Mucosa of stomach (tissue), 1 donor: ENCODE measurements around the gene BTBD16.

Source experiments
- H3K27me3 ChIP-seq: one replicate; pipeline ENCODE4 v1.7.0; 2013; ENCODE audit warnings: mild to moderate bottlenecking, low read length; ENCODE audit not compliant: control insufficient read depth, insufficient read depth
- H3K36me3 ChIP-seq: one replicate; pipeline ENCODE4 v1.7.0; 2013; ENCODE audit warnings: low read length; ENCODE audit not compliant: control insufficient read depth, insufficient read depth
- H3K4me1 ChIP-seq: one replicate; pipeline ENCODE4 v1.7.0; 2013; ENCODE audit warnings: mild to moderate bottlenecking, low read length; ENCODE audit not compliant: control insufficient read depth, insufficient read depth
- H3K4me3 ChIP-seq: one replicate; pipeline ENCODE4 v1.7.0; 2013; ENCODE audit warnings: low read length
- H3K9ac ChIP-seq: one replicate; pipeline ENCODE4 v1.7.0; 2013; ENCODE audit warnings: mild to moderate bottlenecking, low read length, moderate library complexity
- H3K9me3 ChIP-seq: one replicate; pipeline ENCODE4 v1.7.0; 2013; ENCODE audit warnings: mild to moderate bottlenecking, low read length, moderate library complexity; ENCODE audit not compliant: control insufficient read depth
- donor health status: Pancreatic carcinoma.

BTBD16 gene

GRCh38 chr10:122237331-122237990 lies 33.6 kb upstream of the BTBD16 start:
- Histone ChIP-seq H3K4me1 (no peaks in the 10 kb centered on the region), H3K36me3 (peaks cover 5% of the 10 kb centered on the region), H3K9me3 (no peaks in the 10 kb centered on the region)

GRCh38 chr10:122239578-122240257 lies 31.4 kb upstream of the BTBD16 start:
- Histone ChIP-seq H3K4me1 (no peaks in the 10 kb centered on the region), H3K4me3 (no peak overlapping the region), H3K36me3 (peaks cover 5% of the 10 kb centered on the region), H3K9ac (no peak overlapping the region), H3K9me3 (no peaks in the 10 kb centered on the region), H3K27me3 (no peaks in the 10 kb centered on the region)

More at GRCh38 chr10:122237331-122237990, 33.6 kb upstream of the BTBD16 start:
- H3K9ac ChIP-seq = no peak overlapping the region
- no peak overlapping the region for H3K4me3 ChIP-seq
- no peaks in the 10 kb centered on the region for H3K27me3 ChIP-seq

- H3K4me3 ChIP-seq = no peak overlapping the region
- peaks cover 5% of the 10 kb centered on the region for H3K36me3 ChIP-seq
- no peaks in the 10 kb centered on the region for H3K27me3 ChIP-seq
- no peak overlapping the region for H3K9ac ChIP-seq
- H3K9me3 ChIP-seq = no peaks in the 10 kb centered on the region
- no peaks in the 10 kb centered on the region for H3K4me1 ChIP-seq
Observed at GRCh38 chr10:122240401-122240800, 30.7 kb upstream of the BTBD16 start.

DNA sequence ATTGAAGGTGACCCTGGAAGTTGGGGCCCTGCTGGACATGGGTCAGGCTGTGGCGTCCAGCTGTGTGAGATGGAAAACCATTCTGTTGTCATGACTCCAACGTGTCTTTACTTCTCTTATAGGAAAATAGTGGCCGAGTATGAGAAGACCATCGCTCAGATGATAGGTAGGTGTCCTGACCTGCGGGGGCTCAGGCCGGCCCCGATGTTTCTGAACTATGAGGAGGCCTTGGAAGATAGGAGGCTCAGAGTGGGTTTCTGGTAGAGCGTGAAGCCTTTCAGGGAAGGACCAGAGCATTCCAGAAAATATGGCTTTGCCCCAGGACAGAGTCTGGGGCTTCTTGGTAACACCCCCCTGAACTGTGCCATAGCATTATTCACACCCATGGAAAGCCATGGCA lies 29.3 kb upstream of the BTBD16 start:
- Histone ChIP-seq H3K9me3 (no peaks in the 10 kb centered on the region), H3K4me3 (no peak overlapping the region), H3K4me1 (no peaks in the 10 kb centered on the region), H3K27me3 (no peaks in the 10 kb centered on the region), H3K36me3 (no peaks in the 10 kb centered on the region), H3K9ac (no peak overlapping the region)

- H3K9ac ChIP-seq = no peak overlapping the region
- H3K4me3 ChIP-seq = no peak overlapping the region
- no peaks in the 10 kb centered on the region for H3K27me3 ChIP-seq
- no peaks in the 10 kb centered on the region for H3K9me3 ChIP-seq
- H3K36me3 ChIP-seq = no peaks in the 10 kb centered on the region
- no peaks in the 10 kb centered on the region for H3K4me1 ChIP-seq
Observed at GRCh38 chr10:122243550-122243949, 27.5 kb upstream of the BTBD16 start.

DNA sequence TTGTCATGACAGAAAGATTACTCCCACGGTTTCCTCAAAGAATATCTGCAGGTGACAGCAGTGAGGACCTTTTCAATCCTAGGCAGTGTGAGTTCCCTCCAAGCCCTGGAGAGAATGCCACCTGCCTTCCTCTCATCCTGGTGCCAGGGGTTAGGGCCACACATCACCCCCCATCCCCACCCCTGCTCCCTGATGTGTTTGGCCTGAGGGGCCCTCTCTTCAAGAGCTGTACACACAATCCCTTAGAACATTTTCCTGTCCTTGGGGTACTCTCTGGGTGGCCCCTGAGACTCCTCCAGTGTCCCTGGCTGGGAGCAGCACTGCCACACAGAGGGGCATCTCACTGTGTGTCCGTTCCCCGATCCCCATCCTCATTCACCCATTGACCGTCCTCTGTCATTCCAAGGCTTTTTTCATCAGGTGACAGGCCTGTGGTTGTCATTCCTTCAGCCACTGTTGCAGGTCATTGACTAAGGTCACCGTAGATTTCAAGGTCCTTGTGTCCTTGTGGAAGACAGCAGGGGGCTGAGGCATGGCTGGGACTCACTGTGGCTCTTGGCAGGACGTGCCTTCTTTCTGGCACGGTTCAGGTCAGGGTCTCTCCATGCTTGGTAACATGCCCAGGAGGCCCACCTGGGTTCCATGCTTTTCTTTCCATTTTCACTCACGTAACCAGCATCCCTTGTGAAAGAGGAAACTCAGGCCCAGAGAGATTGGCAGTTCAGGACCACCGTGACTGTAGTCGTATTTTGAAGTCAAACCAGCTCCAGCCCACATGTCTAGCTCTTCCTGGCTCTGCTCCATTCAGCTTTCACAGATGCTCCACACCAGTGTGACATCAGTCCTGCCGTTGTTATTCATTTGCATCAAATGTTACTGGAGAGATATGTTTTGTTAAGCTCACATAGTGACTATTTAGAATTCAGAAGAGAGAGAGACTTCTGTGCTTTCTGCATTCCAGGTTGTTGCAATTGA lies 26.8 kb upstream of the BTBD16 start:
- Histone ChIP-seq H3K9ac (no peak overlapping the region), H3K4me1 (no peaks in the 10 kb centered on the region), H3K9me3 (no peaks in the 10 kb centered on the region), H3K4me3 (no peak overlapping the region), H3K36me3 (no peaks in the 10 kb centered on the region), H3K27me3 (no peaks in the 10 kb centered on the region)

GRCh38 chr10:122245136-122245535 lies 26.0 kb upstream of the BTBD16 start:
- Histone ChIP-seq H3K27me3 (no peaks in the 10 kb centered on the region), H3K9ac (no peak overlapping the region), H3K36me3 (no peaks in the 10 kb centered on the region), H3K4me1 (no peaks in the 10 kb centered on the region), H3K4me3 (no peak overlapping the region), H3K9me3 (no peaks in the 10 kb centered on the region)

- no peaks in the 10 kb centered on the region for H3K27me3 ChIP-seq
- no peaks in the 10 kb centered on the region for H3K36me3 ChIP-seq
- no peak overlapping the region for H3K4me3 ChIP-seq
- H3K4me1 ChIP-seq = no peaks in the 10 kb centered on the region
- no peak overlapping the region for H3K9ac ChIP-seq
- no peaks in the 10 kb centered on the region for H3K9me3 ChIP-seq
Observed at GRCh38 chr10:122245897-122246296, 25.2 kb upstream of the BTBD16 start.

DNA sequence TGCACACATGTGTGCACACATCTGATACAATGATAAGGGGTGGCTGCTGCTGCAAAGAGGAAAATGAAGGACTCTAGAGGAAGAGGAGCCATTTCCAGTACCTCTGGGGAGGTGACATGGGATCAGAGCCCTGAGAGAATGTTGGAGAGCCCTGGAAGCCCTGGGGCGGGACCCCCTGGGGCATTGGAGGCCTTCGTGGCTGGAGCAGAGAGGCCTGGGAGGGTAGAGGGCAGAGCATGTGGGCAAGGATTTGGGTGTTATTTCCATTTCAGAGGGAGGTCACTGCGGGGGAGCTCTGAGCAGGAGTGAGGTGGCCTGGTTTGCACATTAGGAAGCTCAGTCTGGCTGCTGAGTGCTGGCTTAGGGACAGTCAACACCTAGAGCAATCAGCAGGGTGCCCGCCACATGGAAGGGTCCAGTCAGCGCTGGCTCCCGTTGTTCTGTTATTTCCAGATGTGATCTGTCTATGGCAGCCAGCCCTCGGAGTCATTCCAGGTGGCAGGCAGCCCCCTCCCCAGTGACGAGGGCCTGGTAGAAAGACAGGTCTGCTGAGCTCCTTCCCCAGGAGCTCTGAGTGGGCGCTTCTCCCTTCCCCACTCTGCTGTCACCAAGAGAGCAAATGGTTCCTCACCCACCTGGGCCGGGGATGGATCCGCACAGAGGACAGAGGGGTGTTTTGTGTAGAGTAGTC lies 24.1 kb upstream of the BTBD16 start:
- Histone ChIP-seq H3K27me3 (no peaks in the 10 kb centered on the region), H3K9me3 (no peaks in the 10 kb centered on the region), H3K4me1 (no peaks in the 10 kb centered on the region), H3K36me3 (no peaks in the 10 kb centered on the region), H3K9ac (no peak overlapping the region), H3K4me3 (no peak overlapping the region)

- no peaks in the 10 kb centered on the region for H3K27me3 ChIP-seq
- no peak overlapping the region for H3K4me3 ChIP-seq
- H3K36me3 ChIP-seq = no peaks in the 10 kb centered on the region
- no peaks in the 10 kb centered on the region for H3K9me3 ChIP-seq
- H3K4me1 ChIP-seq = no peaks in the 10 kb centered on the region
- no peak overlapping the region for H3K9ac ChIP-seq
Observed at GRCh38 chr10:122248356-122249302, 22.5 kb upstream of the BTBD16 start.

GRCh38 chr10:122249303-122249850 lies 21.7 kb upstream of the BTBD16 start:
- H3K9me3 ChIP-seq = no peaks in the 10 kb centered on the region
- no peaks in the 10 kb centered on the region for H3K36me3 ChIP-seq

More at GRCh38 chr10:122249303-122249850, 21.7 kb upstream of the BTBD16 start:
- H3K4me1 ChIP-seq = no peaks in the 10 kb centered on the region
- no peak overlapping the region for H3K4me3 ChIP-seq
- H3K9ac ChIP-seq = no peak overlapping the region
- no peaks in the 10 kb centered on the region for H3K27me3 ChIP-seq
